Measurements from ENCODE around the gene KLHL29.

DNA sequence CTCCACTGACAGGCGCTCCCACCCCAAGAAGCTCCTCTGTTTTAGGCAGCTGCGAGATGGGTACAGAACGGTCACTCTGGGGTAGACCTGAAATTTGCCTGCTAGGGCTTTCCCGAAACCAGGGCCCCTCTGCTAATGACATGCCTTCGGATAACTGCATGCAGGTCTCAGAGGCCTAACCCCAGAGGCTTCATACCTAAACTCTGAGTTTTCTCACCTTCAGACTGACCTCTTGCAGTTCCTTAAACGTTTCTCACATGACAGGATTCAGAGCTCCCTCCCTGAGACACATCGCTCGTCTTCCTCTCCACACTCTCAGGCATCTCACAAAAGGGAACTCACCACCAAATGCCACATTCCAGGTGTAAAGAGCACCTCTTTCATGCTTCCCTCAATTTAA lies 11.3 kb upstream of the KLHL29 start:
- TF ChIP-seq, protein P1, sequence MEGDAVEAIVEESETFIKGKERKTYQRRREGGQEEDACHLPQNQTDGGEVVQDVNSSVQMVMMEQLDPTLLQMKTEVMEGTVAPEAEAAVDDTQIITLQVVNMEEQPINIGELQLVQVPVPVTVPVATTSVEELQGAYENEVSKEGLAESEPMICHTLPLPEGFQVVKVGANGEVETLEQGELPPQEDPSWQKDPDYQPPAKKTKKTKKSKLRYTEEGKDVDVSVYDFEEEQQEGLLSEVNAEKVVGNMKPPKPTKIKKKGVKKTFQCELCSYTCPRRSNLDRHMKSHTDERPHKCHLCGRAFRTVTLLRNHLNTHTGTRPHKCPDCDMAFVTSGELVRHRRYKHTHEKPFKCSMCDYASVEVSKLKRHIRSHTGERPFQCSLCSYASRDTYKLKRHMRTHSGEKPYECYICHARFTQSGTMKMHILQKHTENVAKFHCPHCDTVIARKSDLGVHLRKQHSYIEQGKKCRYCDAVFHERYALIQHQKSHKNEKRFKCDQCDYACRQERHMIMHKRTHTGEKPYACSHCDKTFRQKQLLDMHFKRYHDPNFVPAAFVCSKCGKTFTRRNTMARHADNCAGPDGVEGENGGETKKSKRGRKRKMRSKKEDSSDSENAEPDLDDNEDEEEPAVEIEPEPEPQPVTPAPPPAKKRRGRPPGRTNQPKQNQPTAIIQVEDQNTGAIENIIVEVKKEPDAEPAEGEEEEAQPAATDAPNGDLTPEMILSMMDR (IDR thresholded peaks at IDR 0.05; ENCODE audit: borderline replicate concordance, extremely low read depth, low read length, poor library complexity, severe bottlenecking), result no peak
- TF ChIP-seq EZH2 (IDR thresholded peaks at IDR 0.05; ENCODE audit: borderline replicate concordance, low read depth, low read length, severe bottlenecking), result no peak

Measured in DND-41 (cell line).